ENCODE measurements around the gene PPFIBP2. TPM values are rescaled to one million over a fixed set of nuclear protein-coding genes. Genes with fewer than 3 reads are reported as not detected.

PPFIBP2 gene
- total RNA-seq, 1 experiment from 2014 or later, result 5.7 TPM

DNA sequence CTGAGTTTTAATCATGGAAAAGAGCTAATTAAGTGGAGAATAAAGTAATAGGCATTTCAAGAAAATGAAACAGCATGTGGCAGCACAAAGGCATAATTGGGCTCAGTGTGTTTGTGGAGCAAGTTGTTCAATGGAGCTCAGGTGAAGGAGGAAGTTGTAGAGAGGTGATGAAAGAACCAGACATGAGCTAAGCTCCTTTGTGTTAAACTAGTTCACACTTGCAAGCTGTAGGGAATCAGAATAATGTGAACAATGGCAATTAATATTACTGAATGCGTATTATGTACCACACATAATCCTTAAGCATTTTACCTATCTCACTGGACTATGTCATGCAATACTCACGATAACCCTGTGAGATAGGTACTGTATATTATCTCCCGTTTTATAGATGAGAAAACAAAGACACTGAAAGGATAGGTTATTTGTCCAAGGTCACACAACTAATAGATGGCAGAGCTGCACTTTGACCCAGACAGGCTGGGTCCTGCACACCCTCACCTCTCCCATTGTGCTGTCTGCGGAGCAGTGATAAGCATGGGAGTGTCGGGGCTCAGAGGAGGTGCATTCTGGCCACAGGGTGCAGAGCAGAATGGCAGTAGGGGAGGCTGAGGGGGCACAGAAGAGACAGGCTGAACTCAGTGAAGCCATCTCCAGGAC lies 19.6 kb upstream of the PPFIBP2 start:
- peaks cover 56% of the 10 kb centered on the region for H3K27me3 ChIP-seq (ENCODE audit: insufficient read depth, low read length)
- no peaks in the 10 kb centered on the region for H3K9me2 ChIP-seq (ENCODE audit: insufficient read depth)
- TF ChIP-seq POLR2A (IDR thresholded peaks at IDR 0.05; ENCODE audit: borderline replicate concordance, extremely low read depth, insufficient read depth, insufficient read length) (no peak), CEBPB (IDR thresholded peaks at IDR 0.05; ENCODE audit: low read depth) (no peak), YY1 (IDR thresholded peaks at IDR 0.05; ENCODE audit: extremely low read depth, insufficient replicate concordance, low read depth, low read length) (no peak), SP1 (IDR thresholded peaks at IDR 0.05; ENCODE audit: low read depth) (no peak), EGR1 (IDR thresholded peaks at IDR 0.05; ENCODE audit: low read depth) (no peak), POLR2AphosphoS5 (IDR thresholded peaks at IDR 0.05; ENCODE audit: low read depth, low read length) (no peak), REST (IDR thresholded peaks at IDR 0.05; ENCODE audit: low read depth) (no peak), CBX3 (IDR thresholded peaks at IDR 0.05; ENCODE audit: low read depth) (no peak), EZH2 (IDR thresholded peaks at IDR 0.05) (no peak)
- TF ChIP-seq, protein P1, sequence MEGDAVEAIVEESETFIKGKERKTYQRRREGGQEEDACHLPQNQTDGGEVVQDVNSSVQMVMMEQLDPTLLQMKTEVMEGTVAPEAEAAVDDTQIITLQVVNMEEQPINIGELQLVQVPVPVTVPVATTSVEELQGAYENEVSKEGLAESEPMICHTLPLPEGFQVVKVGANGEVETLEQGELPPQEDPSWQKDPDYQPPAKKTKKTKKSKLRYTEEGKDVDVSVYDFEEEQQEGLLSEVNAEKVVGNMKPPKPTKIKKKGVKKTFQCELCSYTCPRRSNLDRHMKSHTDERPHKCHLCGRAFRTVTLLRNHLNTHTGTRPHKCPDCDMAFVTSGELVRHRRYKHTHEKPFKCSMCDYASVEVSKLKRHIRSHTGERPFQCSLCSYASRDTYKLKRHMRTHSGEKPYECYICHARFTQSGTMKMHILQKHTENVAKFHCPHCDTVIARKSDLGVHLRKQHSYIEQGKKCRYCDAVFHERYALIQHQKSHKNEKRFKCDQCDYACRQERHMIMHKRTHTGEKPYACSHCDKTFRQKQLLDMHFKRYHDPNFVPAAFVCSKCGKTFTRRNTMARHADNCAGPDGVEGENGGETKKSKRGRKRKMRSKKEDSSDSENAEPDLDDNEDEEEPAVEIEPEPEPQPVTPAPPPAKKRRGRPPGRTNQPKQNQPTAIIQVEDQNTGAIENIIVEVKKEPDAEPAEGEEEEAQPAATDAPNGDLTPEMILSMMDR (IDR thresholded peaks at IDR 0.05 in 2 of 3, conservative IDR thresholded peaks at IDR 0.05 in 1 of 3; ENCODE audit: borderline replicate concordance in 1 of 3, insufficient read depth in 1 of 3, low read depth in 2 of 3, low read length in 2 of 3), result no peak
- POLR2A ChIA-PET, result interaction anchor here (0.5 kb wide), 1 partner anchor 191 kb away, joined by 3 read pairs; no protein-coding TSS in a partner anchor
- no peak overlapping the region for H3K9ac ChIP-seq (ENCODE audit: low read length)
- H3K4me1 ChIP-seq (ENCODE audit: control insufficient read depth in 1 of 2, insufficient read depth in 2 of 2, low read length in 2 of 2), result no peaks in the 10 kb centered on the region
- H4K20me1 ChIP-seq (ENCODE audit: insufficient read depth), result no peaks in the 10 kb centered on the region
- BruUV-seq (replicated peaks), result no TSS peak
- no peaks in the 10 kb centered on the region for H3K79me2 ChIP-seq (ENCODE audit: insufficient read depth, low read length)
- no peak overlapping the region for H3K4me2 ChIP-seq (ENCODE audit: low read length)
- ATAC-seq, result no peak
- no peak for DNase-seq (ENCODE audit: low read depth, low spot score)
- H3K27ac ChIP-seq (ENCODE audit: low read depth, low read length), result no peak overlapping the region
- RAD21 ChIA-PET (ENCODE audit: low non-redundant PET in 1 of 2, low total read pairs in 2 of 2, uncharacterized antibody in 2 of 2, unreplicated experiment in 2 of 2), result no interaction called here
- intact Hi-C loops (cut with micrococcal nuclease), result no loop called here
- H3K36me3 ChIP-seq (ENCODE audit: control insufficient read depth in 1 of 2, insufficient read depth in 2 of 2, low read length in 2 of 2), result no peaks in the 10 kb centered on the region
- no peaks in the 10 kb centered on the region for H3K9me3 ChIP-seq (ENCODE audit: control insufficient read depth in 1 of 2, insufficient read depth in 1 of 2, low read depth in 1 of 2, low read length in 2 of 2)
- H3K4me3 ChIP-seq (replicated peaks in 1 of 2; ENCODE audit: low read depth in 1 of 2, low read length in 2 of 2), result no peak overlapping the region
- CTCF ChIA-PET, result no interaction called here
- no peak overlapping the region for H2AFZ ChIP-seq (ENCODE audit: low read depth, low read length, poor library complexity, severe bottlenecking)

All from HCT116 (cell line).